ENCODE measurements around the gene AIDA. TPM values are rescaled to one million over a fixed set of nuclear protein-coding genes. Genes with fewer than 3 reads are reported as not detected.

Gene AIDA
- total RNA-seq, 1 experiment from 2014 or later, result 60.0 TPM

- DNase-seq, result no peak
- no TSS peak for BruUV-seq (replicated peaks)
- H3K27ac ChIP-seq, result no peak overlapping the region
- ChIA-PET CTCF (no interaction called here), POLR2A (ENCODE audit: unreplicated experiment) (no interaction called here)
- H3K9me3 ChIP-seq (ENCODE audit: insufficient read depth, low read depth), result no peaks in the 10 kb centered on the region
- no peak overlapping the region for H2AFZ ChIP-seq
- no peak overlapping the region for H3K4me3 ChIP-seq
- no peak overlapping the region for H3K4me2 ChIP-seq
- TF ChIP-seq CTCF (conservative IDR thresholded peaks at IDR 0.05) (no peak), EZH2 (IDR thresholded peaks at IDR 0.05; ENCODE audit: low read depth) (no peak)
- H4K20me1 ChIP-seq (ENCODE audit: insufficient read depth), result no peaks in the 10 kb centered on the region; the same call in 1 of the 2 replicates
- no peaks in the 10 kb centered on the region for H3K27me3 ChIP-seq (ENCODE audit: insufficient read depth, low read depth)
- H3F3A ChIP-seq (ENCODE audit: insufficient read depth, low read depth), result peaks cover 7% of the 10 kb centered on the region; the same call in 1 of the 2 replicates
- H3K9me2 ChIP-seq (ENCODE audit: insufficient read depth), result no peaks in the 10 kb centered on the region
- peaks cover 64% of the 10 kb centered on the region for H3K36me3 ChIP-seq (ENCODE audit: low read depth)
- intact Hi-C loops (cut with micrococcal nuclease; ENCODE audit: unreplicated experiment), result no loop called here
- H3K79me2 ChIP-seq (ENCODE audit: low read depth), result no peaks in the 10 kb centered on the region
- no peaks in the 10 kb centered on the region for H3K4me1 ChIP-seq (replicated peaks; ENCODE audit: insufficient read depth)
Measured at GRCh38 chr1:222730866-222731265, 18.6 kb upstream of the AIDA start.

GRCh38 chr1:222728746-222729145 is 16.5 kb upstream of the AIDA start:
- intact Hi-C loops (cut with micrococcal nuclease; ENCODE audit: unreplicated experiment), result no loop called here
- H3K9me2 ChIP-seq (ENCODE audit: insufficient read depth), result no peaks in the 10 kb centered on the region; the same call in 1 of the 2 replicates
- H3K4me3 ChIP-seq, result no peak overlapping the region
- no peaks in the 10 kb centered on the region; the same call in 1 of the 2 replicates for H4K20me1 ChIP-seq (ENCODE audit: insufficient read depth)
- DNase-seq, result no peak
- no peak for TF ChIP-seq EZH2 (IDR thresholded peaks at IDR 0.05; ENCODE audit: low read depth)
- TF ChIP-seq CTCF (conservative IDR thresholded peaks at IDR 0.05), result no peak
- ChIA-PET POLR2A (ENCODE audit: unreplicated experiment) (no interaction called here), CTCF (no interaction called here)
- peaks cover 58% of the 10 kb centered on the region for H3K36me3 ChIP-seq (ENCODE audit: low read depth)
- no peaks in the 10 kb centered on the region for H3K4me1 ChIP-seq (replicated peaks; ENCODE audit: insufficient read depth)
- H3K4me2 ChIP-seq, result no peak overlapping the region
- no peaks in the 10 kb centered on the region for H3K27me3 ChIP-seq (ENCODE audit: insufficient read depth, low read depth)
- no peak overlapping the region for H2AFZ ChIP-seq
- no peaks in the 10 kb centered on the region for H3K79me2 ChIP-seq (ENCODE audit: low read depth)
- no TSS peak for BruUV-seq (replicated peaks)
- no peak overlapping the region for H3K27ac ChIP-seq
- peaks cover 7% of the 10 kb centered on the region; the same call in 1 of the 2 replicates for H3F3A ChIP-seq (ENCODE audit: insufficient read depth, low read depth)
- H3K9me3 ChIP-seq (ENCODE audit: insufficient read depth, low read depth), result no peaks in the 10 kb centered on the region

- CTCF ChIA-PET, result no interaction called here
- intact Hi-C loops (cut with micrococcal nuclease; ENCODE audit: unreplicated experiment), result no loop called here
- BruUV-seq (replicated peaks), result no TSS peak
- Histone ChIP-seq H3K4me3 (no peak overlapping the region), H3K36me3 (ENCODE audit: low read depth) (peaks cover 41% of the 10 kb centered on the region), H3K9me2 (ENCODE audit: insufficient read depth) (no peaks in the 10 kb centered on the region), H2AFZ (no peak overlapping the region), H3K4me1 (replicated peaks; ENCODE audit: insufficient read depth) (no peaks in the 10 kb centered on the region), H4K20me1 (ENCODE audit: insufficient read depth) (peaks cover 10% of the 10 kb centered on the region; the same call in 1 of the 2 replicates), H3K4me2 (no peak overlapping the region), H3K79me2 (ENCODE audit: low read depth) (peaks cover 19% of the 10 kb centered on the region), H3K27me3 (ENCODE audit: insufficient read depth, low read depth) (no peaks in the 10 kb centered on the region), H3K27ac (no peak overlapping the region), H3F3A (ENCODE audit: insufficient read depth, low read depth) (peaks cover 29% of the 10 kb centered on the region), H3K9me3 (ENCODE audit: insufficient read depth, low read depth) (no peaks in the 10 kb centered on the region)
- POLR2A ChIA-PET (ENCODE audit: unreplicated experiment), result no interaction called here
- no peak for DNase-seq
- TF ChIP-seq EZH2 (IDR thresholded peaks at IDR 0.05; ENCODE audit: low read depth), result no peak
Measured at GRCh38 chr1:222716393-222716792, 4.1 kb upstream of the AIDA start.
